Caco-2 (cell line): Measurements from ENCODE around the gene SCMH1. TPM values are rescaled to one million over a fixed set of nuclear protein-coding genes. Genes with fewer than 3 reads are reported as not detected.

Experiments
- BruUV-seq: library from RNA; stranded (reverse); fragments of 400-500 nt; replicated peaks from 2 replicates; lab custom pipeline; 2021; lab: Mats Ljungman, UMichigan
- CTCF ChIA-PET: fragments of 300-600 bp; sonication (Branson Sonifier 250); formaldehyde crosslinking; loops from one replicate; lab custom pipeline; 2022; ENCODE audit warnings: antibody characterized with exemption; lab: Charles Lee
- POLR2A ChIA-PET: fragments of 300-600 bp; sonication (Branson Sonifier 250); formaldehyde crosslinking; loops from one replicate; lab custom pipeline; 2022; ENCODE audit warnings: antibody characterized with exemption; lab: Charles Lee
- DNase-seq, 2 experiments: peaks; one replicate each; pipeline versions ENCODE4 v3.0.0 to v3.0.0-alpha.2; 2020 to 2022
- H3K27me3 ChIP-seq: replicated peaks from 2 replicates; pipeline ENCODE4 v1.6.0; 2011; ENCODE audit warnings: low read length; ENCODE audit not compliant: control insufficient read depth, insufficient read depth
- H3K36me3 ChIP-seq: 2 replicates; pipeline ENCODE4 v1.5.1; 2011; ENCODE audit warnings: low read length; ENCODE audit not compliant: control insufficient read depth, insufficient read depth
- H3K4me1 ChIP-seq: fragments of 250-450 bp; sonication (Bioruptor Pico); 2 replicates; pipeline ENCODE4 v1.5.1; 2020; ENCODE audit warnings: mild to moderate bottlenecking
- H3K4me3 ChIP-seq: 2 replicates; pipeline ENCODE4 v1.5.1; 2011; ENCODE audit warnings: low read depth, mild to moderate bottlenecking, control low read depth, low read length
- H3K9me3 ChIP-seq: fragments of 250-450 bp; sonication (Bioruptor Pico); 2 replicates; pipeline ENCODE4 v1.5.1; 2020; ENCODE audit warnings: mild to moderate bottlenecking, moderate library complexity
- H3K27ac Mint-ChIP-seq: one replicate; pipeline ENCODE4 v1.8.0; 2022; ENCODE audit warnings: mixed read lengths; ENCODE audit not compliant: unreplicated experiment
- H3K27me3 Mint-ChIP-seq: one replicate; pipeline ENCODE4 v1.8.0; 2022; ENCODE audit warnings: mixed read lengths; ENCODE audit not compliant: insufficient read depth, unreplicated experiment
- H3K36me3 Mint-ChIP-seq: one replicate; pipeline ENCODE4 v1.8.0; 2022; ENCODE audit warnings: mild to moderate bottlenecking, mixed read lengths; ENCODE audit not compliant: insufficient read depth, unreplicated experiment
- H3K4me1 Mint-ChIP-seq: one replicate; pipeline ENCODE4 v1.8.0; 2022; ENCODE audit warnings: low read depth, mixed read lengths; ENCODE audit not compliant: unreplicated experiment
- H3K4me3 Mint-ChIP-seq: one replicate; pipeline ENCODE4 v1.8.0; 2022; ENCODE audit warnings: mild to moderate bottlenecking, moderate library complexity, mixed read lengths; ENCODE audit not compliant: unreplicated experiment
- H3K9me3 Mint-ChIP-seq: one replicate; pipeline ENCODE4 v1.8.0; 2022; ENCODE audit warnings: mixed read lengths; ENCODE audit not compliant: unreplicated experiment
- intact Hi-C: fragments of 100-400 bp; cut with micrococcal nuclease; formaldehyde crosslinking; loops from one replicate; pipeline ENCODE4 v1.10.0; 2022; ENCODE audit not compliant: unreplicated experiment
- total RNA-seq: library from RNA; stranded (reverse); gene quantifications from 2 replicates; pipeline ENCODE4 v1.2.3, GENCODE V29; 2022
- TF ChIP-seq, protein P1 (sequence below), 2 experiments: fragments of 200-600 bp in 1 of 2; IDR thresholded peaks; 1 replicate in 1 of 2; 2 replicates in 1 of 2; pipeline versions ENCODE4 v1.5.1 to v1.8.0; 2011 to 2022; ENCODE audit warnings: antibody characterized with exemption in 1 of 2, control low read depth in 1 of 2, inconsistent platforms in 1 of 2, low read depth in 1 of 2, low read length in 1 of 2, mild to moderate bottlenecking in 1 of 2, moderate library complexity in 1 of 2; ENCODE audit not compliant: insufficient read depth in 1 of 2, severe bottlenecking in 1 of 2, unreplicated experiment in 1 of 2

SCMH1 gene
- total RNA-seq, 1 experiment from 2014 or later = 27.6 TPM

DNA sequence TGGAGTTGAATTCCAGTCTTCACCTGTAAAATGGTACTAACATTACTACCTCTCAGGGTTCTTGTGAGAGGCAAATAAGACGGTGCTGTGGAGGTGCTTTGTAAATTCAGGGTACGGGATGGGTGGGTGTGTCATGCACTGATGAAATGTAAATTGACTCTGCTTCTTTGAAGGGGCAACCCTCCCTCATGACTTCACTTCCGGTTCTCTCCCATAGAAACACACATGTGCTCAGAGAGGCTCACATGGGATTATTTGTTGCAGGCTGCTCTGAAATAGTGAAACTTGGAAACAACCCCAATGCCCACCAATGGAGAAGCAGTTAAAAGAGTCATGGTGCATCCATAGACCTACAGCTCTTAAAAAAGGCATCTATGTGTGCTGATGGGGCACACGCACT, 44.9 kb upstream of the SCMH1 start:
- Histone ChIP-seq H3K9me3 (no peaks in the 10 kb centered on the region), H3K27me3 (no peaks in the 10 kb centered on the region; the same call in 1 of the 2 replicates), H3K4me1 (no peaks in the 10 kb centered on the region), H3K4me3 (no peak overlapping the region), H3K36me3 (no peaks in the 10 kb centered on the region)
- intact Hi-C loops = no loop called here
- no peaks in the 10 kb centered on the region for H3K36me3 Mint-ChIP-seq
- TF ChIP-seq, protein P1, sequence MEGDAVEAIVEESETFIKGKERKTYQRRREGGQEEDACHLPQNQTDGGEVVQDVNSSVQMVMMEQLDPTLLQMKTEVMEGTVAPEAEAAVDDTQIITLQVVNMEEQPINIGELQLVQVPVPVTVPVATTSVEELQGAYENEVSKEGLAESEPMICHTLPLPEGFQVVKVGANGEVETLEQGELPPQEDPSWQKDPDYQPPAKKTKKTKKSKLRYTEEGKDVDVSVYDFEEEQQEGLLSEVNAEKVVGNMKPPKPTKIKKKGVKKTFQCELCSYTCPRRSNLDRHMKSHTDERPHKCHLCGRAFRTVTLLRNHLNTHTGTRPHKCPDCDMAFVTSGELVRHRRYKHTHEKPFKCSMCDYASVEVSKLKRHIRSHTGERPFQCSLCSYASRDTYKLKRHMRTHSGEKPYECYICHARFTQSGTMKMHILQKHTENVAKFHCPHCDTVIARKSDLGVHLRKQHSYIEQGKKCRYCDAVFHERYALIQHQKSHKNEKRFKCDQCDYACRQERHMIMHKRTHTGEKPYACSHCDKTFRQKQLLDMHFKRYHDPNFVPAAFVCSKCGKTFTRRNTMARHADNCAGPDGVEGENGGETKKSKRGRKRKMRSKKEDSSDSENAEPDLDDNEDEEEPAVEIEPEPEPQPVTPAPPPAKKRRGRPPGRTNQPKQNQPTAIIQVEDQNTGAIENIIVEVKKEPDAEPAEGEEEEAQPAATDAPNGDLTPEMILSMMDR (IDR thresholded peaks at IDR 0.05; ENCODE audit: insufficient read depth in 1 of 2, low read depth in 1 of 2, low read length in 1 of 2, severe bottlenecking in 1 of 2, unreplicated experiment in 1 of 2) = no peak
- no peaks in the 10 kb centered on the region for H3K9me3 Mint-ChIP-seq
- POLR2A ChIA-PET = no interaction called here
- no peak overlapping the region for H3K27ac Mint-ChIP-seq
- no peak for DNase-seq
- CTCF ChIA-PET = no interaction called here
- no peak overlapping the region for H3K4me3 Mint-ChIP-seq
- H3K27me3 Mint-ChIP-seq = peaks cover 27% of the 10 kb centered on the region
- no TSS peak for BruUV-seq
- no peaks in the 10 kb centered on the region for H3K4me1 Mint-ChIP-seq

DNA sequence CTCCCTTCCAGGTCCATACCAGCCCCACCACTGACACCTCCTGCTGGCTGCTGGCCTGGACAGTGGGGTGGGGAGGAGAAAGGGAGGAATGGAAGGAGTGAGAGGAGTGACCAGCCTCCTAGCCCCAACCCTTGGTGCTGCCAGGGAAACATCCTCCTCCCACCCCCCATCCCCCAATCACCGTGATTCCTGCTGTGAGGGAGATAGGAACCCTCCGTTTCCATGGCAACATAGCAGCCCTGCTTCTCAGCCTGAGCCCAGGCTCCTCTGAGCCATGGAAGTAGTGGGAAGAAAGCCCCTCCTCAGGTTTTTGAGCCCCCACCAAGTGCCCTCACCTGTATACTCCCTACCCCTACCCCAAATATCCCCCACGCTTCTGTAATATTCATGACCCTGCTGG, 44.4 kb upstream of the SCMH1 start:
- Histone ChIP-seq H3K27me3 (no peaks in the 10 kb centered on the region; the same call in 1 of the 2 replicates), H3K4me3 (no peak overlapping the region), H3K36me3 (no peaks in the 10 kb centered on the region), H3K4me1 (no peaks in the 10 kb centered on the region), H3K9me3 (no peaks in the 10 kb centered on the region)
- BruUV-seq = no TSS peak
- POLR2A ChIA-PET = no interaction called here
- Mint-ChIP-seq H3K9me3 (no peaks in the 10 kb centered on the region), H3K27ac (no peak overlapping the region), H3K27me3 (peaks cover 26% of the 10 kb centered on the region), H3K36me3 (no peaks in the 10 kb centered on the region), H3K4me1 (no peaks in the 10 kb centered on the region), H3K4me3 (no peak overlapping the region)
- intact Hi-C loops = no loop called here
- TF ChIP-seq, protein P1 (IDR thresholded peaks at IDR 0.05; ENCODE audit: insufficient read depth in 1 of 2, low read depth in 1 of 2, low read length in 1 of 2, severe bottlenecking in 1 of 2, unreplicated experiment in 1 of 2) = no peak
- no peak for DNase-seq
- CTCF ChIA-PET = no interaction called here

- Mint-ChIP-seq H3K4me3 (no peak overlapping the region), H3K27me3 (peaks cover 25% of the 10 kb centered on the region), H3K27ac (no peak overlapping the region), H3K9me3 (no peaks in the 10 kb centered on the region), H3K4me1 (no peaks in the 10 kb centered on the region), H3K36me3 (no peaks in the 10 kb centered on the region)
- TF ChIP-seq, protein P1 (IDR thresholded peaks at IDR 0.05; ENCODE audit: insufficient read depth in 1 of 2, low read depth in 1 of 2, low read length in 1 of 2, severe bottlenecking in 1 of 2, unreplicated experiment in 1 of 2) = no peak
- BruUV-seq = no TSS peak
- intact Hi-C loops = no loop called here
- Histone ChIP-seq H3K36me3 (no peaks in the 10 kb centered on the region), H3K27me3 (no peaks in the 10 kb centered on the region), H3K4me1 (no peaks in the 10 kb centered on the region), H3K4me3 (no peak overlapping the region), H3K9me3 (no peaks in the 10 kb centered on the region)
- ChIA-PET POLR2A (no interaction called here), CTCF (no interaction called here)
- no peak for DNase-seq
These were observed 43.7 kb upstream of the SCMH1 start for GRCh38 chr1:41285818-41286217.
